Lung microvascular endothelial cell (primary cell): Measurements from ENCODE around the gene TTC34. TPM values are rescaled to one million over a fixed set of nuclear protein-coding genes. Genes with fewer than 3 reads are reported as not detected.

Source experiments
- DNase-seq, 2 donors: peaks; one replicate each; pipeline versions ENCODE4 v3.0.0 to v3.0.0-alpha.2; 2010; ENCODE audit warnings: low read depth in 2 of 2
- total RNA-seq: library from RNA; depleted of rRNA; stranded (reverse); fragments of >200 nt; gene quantifications from 2 replicates; pipeline ENCODE4 v1.2.1, GENCODE V29; 2014

Gene TTC34
- total RNA-seq, 1 donor from 2014 or later, result under 0.01 TPM

DNA sequence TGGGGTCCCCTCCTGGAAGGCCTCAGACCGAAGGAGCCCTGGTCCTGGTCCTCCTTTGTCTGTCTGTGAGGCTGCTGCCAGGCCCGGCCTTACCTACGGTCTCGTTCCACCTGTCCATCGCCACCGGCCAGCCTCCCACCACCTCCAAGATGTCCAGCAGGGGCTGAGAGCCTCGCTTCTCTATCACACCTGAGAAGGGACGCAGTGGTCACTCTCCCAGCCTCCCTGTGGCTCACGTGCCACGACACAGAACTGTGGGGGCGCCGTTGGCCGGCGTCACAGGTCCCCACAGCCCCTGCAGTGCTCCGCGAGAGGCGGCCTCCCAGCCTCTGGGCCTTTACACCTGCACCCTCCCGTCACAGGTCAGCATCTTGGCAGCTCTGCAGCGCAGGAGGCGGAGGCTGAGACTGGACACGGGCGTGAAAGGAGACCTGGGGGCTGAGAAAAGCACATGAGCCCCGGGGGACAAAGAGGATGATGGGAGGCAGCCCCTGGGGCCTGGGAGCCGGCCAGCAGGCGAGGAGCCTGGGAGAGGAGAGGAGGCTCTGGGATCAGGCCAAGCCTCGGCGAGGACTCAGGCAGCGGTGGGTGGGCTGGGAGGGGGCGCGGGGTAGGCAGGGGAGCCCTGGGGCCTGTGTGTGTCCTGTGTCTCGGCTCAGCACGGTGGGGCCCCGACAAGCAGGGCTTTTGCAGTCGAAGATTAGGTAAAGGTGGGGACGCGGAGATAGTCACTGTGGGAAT is 194.4 kb downstream of the TTC34 start:
- DNase-seq, result no peak

DNA sequence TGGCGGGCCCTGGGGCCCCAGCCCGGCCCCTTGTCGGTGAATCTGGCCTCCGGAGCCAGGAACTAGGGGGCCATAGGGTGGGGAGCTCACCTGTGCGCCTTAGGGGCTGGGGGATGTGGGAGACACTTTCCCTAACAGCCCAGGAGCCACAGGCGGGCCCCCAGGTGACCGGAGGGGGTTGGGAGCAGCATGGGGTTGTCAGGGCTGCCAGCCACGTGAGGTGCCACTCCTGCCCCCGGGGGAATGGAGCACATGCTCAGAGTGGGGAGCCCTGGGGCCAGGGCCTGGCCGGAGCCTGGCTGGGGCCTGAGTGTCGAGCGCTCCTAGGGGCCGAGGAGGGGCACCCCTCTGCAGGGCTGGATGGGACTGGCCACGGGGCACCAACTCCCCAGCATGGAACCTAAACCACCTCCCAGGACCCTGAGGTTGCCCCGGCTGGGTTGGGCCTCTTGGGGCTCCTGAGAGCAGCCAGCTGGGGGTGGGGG is 195.1 kb downstream of the TTC34 start:
- no peak for DNase-seq

DNA sequence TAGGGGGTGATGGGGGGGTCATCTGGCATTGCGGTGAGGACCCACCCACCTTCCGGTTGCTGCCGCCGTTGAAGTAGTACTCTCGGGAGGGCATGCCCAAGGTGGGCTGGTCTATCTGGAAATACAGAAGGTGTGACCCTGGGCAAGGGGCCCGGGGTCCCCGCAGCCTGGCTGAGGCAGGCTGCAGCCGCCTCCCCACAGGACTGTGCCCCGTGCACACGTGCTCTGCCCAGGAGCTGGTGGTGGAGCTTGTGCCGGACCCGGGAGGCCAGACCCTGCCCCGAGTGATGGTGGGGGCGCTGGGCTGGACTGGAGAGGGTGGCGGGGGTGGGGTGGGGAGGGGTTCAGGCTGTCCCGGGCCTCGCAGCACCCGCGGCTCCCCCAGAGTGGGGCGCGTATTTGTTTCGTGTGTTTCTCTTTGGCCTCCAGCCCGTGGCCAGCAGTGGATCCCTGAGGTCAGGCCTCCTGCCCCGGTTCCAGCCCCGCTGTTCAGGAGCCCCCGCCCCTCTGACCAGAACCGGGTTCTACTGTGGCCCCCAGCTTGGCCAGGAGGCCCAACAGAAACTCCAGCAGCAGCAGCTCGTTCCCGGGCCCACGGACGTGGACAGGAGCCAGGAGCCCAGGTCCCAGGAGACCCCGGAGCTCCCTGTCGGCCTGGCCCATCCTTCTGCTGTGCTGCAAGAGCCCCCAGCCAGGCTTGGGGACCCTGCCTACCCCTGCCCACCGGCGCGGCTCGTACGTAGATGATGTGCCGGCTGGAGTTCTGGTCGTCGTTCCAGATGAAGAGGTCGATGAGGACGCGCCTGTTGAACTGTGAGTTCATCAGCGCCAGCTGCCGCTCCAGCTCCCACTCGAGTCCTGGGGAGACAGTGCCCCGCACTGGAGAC is 195.7 kb downstream of the TTC34 start:
- DNase-seq, result no peak

DNA sequence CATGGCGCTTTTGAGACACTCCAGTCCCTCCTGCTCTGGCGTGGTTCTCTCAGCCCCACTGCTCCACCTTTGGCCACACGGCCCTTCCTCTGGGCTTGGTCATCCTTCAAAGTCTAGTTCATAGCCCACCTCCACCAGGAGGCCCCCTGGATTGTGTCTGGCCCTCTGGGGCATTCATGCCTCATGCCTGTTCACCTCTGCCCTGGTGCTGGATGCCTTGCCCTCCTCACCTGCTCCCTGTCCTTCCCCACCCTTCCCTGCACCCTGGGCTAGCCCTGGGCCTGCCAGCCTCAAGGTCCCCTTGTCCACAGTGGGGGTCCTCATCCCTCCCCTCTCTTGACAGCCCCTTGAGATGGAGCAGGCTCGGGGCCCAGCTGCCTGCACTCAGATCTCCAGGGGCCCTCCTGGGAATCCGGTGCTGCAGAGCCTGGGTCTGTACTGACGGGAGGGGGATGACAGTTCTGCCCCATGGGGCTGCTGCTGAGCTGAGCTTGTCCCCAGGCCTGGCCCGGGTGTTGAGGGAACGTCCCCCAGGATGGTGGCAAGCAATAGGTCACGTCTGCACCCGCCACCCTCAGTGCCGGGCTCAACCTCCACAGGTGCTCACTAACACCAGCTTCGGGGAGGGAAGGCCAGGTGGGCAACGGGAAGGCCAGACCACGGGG is 196.5 kb downstream of the TTC34 start:
- DNase-seq, result no peak

DNA sequence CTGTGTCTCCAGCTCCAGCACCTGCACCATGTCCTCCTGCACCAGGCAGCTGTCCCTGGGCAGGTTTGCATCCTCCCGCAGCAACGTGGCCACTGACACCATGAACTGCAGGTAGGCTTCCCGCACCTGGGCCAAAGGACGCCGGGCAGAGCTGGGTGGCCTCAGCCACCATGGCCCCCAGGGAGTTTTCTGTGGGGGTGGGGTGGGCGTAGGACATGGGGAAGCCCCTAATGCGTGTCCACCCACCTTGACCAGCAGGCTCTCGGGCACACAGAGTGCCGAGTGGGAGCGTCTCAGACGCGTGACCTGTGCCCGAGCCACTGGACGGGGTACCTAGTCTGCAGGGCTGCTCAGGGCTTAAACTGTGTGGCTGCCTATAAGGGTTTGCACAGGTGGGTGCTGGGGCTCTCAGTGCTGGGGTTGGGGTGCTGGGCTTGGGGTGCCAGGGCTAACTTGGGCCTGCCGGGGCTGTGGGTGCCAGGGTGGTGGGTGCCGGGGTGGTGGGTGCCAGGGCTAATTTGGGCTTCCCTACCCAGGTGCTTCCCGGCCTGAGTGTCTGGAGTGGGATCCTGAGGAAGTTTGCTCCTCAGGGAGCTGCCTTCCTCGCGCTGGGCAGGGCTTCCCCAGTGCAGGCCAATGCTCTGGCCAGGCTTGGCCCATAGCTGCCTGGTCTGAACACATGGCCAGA is 197.2 kb downstream of the TTC34 start:
- DNase-seq, result no peak

DNA sequence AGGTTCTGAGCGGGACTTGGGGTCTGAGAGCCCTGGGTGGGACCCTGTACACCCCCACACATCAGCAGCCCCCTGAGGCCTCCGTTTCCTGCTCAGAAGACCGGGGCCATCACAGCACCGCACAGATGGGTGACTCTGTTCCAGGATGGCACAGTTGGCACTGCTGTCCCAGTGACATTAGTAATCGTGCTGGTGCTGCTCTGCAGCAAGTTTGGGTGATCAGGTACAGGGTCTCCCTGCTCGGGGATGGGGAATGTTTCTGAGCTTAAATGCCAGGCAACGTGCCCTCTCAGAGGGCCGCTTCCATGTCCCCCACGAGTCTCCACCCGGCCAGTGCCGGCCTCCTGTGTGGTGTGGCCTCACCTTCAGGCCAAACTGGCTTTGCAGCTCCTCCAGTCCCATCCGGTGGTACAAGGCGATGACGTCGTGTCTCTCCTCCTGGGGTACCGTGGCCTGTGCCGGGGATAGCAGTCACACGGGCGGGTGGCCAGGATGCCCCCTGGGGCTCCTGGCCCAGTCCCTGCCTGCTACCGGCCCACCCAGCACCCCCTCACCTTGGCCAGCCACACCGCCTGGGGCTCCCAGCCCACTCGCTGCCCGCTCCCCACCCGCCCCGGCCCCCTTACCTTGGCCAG is 197.9 kb downstream of the TTC34 start:
- DNase-seq, result no peak

DNA sequence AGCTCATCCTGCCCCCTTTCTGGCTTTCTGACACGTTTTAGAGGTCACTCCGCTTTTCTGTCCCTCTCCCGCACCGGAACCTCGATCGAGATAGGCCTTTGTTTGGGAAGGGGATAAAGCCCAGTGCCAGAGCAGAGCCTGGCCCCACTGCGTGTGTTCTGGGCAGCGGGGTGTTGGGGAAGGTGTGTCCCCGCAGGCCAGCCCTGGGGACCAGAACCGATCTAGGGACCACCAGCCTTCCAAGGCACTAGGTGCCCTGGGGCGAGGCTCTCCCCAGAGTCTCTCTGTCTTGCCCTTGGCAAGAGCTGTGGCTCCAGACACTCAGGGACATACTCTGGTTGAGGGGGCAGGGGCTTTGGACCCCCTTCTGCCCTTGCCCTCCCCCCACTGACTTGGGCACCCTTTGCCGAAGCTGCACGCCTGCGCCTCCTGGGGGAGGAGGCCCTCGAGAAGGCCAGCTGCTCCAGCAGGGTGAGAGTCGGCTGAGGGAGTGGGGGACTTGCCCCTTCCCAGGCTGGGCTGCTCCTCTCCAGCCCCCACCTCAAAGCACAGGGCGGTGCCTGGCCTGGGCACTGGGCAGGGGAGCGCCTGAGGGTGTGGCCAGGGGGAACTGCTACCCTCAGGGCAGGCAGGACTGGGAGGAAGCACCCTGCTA is 198.5 kb downstream of the TTC34 start:
- DNase-seq, result no peak

DNA sequence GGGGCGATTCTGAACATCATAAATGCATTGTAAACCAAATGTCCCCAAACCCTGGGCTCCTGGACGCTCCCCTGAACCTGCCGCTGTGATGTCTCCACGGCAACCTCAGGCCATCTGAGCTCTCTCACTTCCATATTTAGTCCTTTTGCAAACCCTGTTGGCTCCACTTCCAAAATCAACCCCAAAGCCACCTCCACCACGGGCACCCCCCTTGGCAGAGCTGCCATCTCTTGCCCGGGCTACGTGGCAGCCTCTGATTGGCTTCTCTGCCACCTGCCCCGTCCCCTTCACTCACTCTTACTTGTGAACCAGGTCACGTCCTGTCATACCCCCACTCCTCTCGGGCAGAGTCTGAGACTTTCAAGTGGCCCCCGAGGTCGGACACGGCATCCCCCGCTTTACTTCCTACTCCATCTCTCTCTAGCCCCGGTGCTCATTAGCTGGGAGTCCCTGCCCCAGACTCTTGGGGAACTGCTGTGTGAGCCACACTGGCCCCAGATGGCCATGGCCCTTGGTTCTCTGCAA is 199.1 kb downstream of the TTC34 start:
- no peak for DNase-seq

DNA sequence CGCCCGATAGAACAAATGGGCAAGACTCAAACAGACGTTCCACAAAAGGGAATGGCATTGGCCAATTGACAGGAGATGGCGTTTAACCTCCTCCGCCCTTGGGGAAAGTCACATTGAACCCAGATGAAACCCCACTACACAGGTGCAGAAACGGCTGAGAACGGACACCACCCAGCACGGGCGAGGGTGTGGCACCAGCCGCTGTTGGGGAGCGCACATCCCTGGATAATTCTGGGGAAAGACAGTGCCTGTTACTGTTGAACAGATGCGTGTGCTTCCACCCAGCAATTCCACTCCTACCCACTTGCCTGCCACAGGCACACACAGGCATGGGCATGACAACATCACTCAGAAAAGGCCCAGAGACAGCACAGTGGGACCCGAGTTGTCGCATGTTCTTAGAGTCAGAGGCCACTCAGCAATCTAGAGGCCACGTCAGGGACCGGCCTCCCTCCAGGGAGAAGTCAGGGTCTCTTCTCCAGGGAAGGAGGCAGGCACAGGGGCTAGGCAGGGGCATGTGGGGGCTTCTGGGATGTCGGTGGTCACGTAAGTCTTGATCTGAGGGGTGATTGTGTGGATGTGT is 199.7 kb downstream of the TTC34 start:
- DNase-seq, result no peak

DNA sequence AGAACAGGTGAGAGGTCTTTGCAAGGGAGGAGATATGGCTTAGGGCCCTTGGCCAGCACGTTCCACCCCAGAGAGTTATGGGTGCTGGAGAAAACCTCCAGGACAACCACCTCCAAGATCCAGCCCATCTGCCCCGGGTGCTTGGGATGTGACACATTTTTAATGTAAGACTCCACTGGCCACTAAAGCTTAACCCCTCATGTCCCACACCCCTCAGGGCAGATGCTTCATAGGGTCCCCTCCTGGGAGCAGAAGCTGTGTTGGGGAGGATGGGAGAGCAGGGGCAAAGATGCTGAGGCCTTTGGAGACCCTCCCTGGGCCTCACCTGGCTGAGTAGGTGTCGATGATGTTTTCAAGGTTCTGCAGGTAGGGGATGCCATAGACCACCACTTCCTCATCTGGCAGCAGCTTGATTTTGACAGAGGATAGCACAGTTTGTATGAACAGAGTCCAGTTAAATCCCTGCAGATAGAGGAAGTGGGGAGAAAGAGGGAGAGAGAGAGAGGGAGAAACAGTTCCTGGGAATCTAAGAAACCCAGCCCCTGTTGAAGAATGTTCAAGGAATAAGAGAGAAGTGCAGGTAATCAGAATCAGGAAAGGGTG is 203.1 kb downstream of the TTC34 start:
- no peak for DNase-seq

DNA sequence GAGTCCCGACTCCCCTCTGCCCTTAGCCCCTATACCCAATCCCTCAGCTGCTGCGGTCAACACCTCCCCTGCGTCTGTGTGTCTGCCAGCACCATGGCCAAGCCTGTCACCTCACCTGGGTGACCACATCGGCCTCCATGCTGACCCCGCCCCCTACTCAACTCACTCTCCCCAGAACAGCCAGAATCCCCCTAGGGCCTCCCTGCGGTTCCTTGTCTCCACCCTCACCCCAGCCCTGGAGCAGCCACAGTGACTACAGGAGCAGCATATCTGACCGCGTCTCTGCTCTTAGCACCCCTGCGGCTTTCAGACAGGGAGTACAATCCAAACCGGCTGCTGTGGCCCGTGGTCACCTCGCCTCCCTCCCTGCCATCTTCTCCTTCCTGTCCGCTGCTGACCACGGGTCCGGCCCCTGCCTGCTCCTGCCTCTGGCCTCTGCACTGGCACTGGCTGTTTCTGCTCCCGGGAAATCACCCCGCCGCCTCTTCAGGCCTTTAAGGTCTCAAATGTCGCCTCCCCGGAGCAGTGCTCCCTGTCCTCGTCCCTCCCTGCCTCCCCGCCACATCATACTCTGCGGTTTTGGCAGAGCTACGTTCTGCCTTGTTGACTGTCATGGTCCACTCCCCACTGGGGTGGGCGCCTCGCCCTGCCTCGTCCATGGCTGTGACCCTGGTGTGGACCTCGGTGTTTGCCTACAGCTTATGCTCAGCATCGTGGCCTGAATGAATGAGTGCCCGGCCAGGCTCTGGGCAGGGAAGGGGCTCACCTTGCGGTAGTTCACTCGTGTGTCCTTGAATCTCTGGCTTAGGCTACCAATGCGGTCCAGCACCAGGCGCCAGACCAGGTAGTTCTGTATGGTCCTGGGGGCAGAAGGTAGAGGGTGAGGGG is 203.8 kb downstream of the TTC34 start:
- DNase-seq, result no peak

DNA sequence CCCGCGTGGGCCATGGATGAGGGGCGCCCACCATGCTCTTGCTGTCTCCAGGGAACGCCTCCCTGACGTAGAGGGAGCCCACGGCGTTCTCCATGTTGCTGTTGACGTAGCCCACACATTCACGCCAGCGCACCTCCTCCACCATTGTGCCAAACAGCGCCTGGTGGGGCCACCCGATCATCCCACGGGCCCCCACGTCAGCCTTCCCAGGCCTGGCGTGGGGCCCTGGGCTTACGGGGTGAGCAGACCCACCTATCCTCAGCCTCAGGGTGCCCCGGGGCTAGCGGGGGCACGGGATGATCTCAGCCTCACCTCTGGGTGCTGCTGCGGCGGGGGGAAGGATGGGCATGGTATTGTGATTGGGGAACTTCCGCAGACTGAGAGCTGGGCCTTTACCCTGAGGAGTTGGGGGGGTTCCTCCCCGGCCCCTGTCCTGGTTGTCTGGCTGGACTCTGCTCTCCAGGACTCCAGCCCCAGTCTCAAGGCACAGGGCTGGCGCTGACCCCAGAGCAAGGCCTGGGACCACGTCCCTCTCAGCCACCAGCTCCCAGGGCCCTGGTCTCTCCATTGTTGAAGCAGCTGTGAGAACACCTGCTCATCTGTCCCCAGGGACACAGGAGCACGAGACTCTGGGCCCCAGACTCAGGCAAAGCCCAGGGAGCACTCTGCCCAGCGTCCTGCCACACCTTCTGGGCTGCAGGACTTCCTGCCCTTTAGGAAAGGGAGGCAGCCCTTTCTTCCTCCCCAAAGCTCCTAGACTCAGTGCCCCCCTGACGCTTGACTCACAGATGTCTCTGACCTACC is 204.8 kb downstream of the TTC34 start:
- DNase-seq, result no peak

DNA sequence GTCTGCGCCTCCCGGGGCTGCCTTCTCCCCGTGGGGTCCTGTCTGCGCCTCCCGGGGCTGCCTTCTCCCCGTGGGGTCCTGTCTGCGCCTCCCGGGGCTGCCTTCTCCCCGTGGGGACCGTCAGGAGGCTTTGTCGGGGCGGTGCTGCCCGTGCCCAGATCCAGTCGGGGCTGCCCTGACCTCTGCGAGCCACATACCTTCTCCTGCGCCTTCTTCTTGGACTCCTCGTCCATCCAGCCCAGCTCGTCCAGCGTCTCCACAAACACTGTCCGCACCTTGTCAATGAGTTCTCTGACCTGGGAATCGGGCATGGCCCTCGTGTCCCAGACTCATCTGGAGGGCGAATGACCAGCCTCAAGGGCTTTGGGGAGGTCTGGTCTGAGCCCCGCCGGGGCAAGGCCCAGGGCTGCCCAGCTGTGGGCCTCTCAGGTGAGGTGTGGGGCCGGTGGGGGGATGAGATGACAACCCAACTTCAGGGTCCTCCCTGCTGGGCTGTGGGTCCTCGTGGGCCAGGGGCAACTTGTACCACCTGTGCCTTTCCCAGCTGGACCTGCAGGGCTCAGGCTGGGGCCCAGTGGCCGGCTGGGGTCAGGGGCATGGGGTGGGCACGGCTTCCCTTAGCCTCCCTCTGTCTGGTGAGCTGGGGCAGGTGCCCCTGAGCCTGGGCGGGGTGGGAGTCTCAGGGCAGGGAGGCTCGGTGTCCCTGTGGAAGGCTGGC is 205.5 kb downstream of the TTC34 start:
- DNase-seq, result no peak

DNA sequence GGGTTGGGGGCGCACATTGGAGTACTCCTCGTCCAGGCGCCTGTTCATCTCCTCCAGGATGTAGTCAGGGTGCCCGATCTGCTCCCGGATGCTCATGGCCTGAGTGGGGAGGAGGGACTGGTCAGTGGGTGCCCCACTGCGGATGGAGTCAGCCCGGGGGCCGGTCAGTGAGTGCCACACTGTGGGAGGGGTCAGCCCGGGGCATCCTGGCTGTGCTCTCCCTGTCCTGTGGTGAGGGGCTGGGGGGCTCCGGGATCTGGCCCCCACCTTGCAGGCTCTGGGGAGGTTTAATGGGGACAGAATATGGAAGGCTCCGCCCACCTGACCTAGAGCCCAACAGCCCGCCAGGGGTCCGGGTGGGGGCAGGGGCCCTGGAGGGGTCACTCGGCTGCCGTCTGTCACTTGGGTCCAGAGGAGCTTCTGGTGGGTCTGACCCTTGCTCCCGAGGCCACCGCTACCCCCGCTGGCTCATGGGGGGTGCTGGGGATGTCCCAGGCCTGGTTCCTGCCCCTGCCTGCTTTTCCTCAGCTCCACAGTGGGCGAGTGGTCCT is 206.2 kb downstream of the TTC34 start:
- no peak for DNase-seq

DNA sequence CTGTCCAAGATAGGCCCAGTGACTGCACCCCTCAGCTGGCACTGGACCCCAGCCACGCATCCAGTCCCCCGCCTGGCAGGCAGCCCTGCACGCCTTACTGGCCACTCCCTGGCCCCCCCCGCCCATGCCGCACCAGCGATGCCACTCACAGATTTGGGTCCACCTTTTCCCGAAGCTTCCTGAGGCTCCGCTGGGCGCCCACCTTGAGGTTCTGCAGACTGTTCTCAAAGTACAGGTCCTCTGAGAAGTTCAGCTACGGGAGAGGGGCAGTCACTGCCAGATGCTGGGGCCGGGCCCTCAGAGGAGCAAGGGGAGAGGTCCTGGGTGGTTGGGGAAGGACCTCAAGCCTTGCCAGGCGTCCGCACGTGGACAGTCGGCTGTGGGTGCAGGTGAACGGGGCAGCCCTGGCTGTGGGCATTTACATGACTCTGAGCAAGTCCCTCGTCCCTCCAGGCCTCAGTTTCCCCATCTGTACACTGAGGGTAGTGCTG is 206.8 kb downstream of the TTC34 start:
- DNase-seq, result no peak

DNA sequence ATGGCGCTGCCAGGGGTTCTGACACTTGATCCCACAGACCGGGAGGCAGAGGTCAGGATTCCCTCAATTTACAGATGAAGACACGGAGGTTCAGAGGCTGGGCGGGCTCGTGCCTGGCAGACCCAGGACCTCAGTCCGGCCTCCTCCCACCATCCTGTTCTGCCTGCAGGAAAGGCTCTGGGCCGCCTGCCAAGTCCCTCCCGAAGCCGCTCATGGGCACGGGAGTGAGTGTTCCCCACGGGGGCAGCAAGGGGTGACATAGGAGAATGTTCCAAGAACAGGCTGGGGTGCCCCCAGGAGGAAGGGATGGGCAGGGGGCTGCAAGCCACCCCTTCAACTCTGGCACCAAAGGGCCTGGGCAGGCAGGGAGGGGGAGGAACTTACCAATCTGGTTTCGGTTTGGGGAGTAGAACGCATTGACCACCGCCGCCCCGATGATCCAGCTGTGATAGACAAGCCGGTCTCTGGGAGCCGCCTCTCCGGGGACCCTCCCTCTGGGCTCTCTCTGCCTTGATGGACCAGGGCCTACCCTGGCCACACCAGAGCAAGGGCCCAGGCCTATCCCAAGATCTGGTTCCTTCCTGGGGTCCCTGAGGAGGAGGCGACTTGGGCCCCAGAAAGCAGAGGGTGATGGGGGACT is 207.4 kb downstream of the TTC34 start:
- DNase-seq, result peak; percentile 61 to 78
